Astrocyte (in vitro differentiated cells and primary cell): ENCODE measurements around the gene PAIP2.

ENCODE experiments used
- CTCF ChIP-seq: IDR thresholded peaks from 2 replicates; pipeline ENCODE4 v1.5.1; 2011; ENCODE audit warnings: low read depth, mild to moderate bottlenecking, inconsistent platforms, low read length, moderate library complexity; ENCODE audit not compliant: insufficient read depth
- EZH2 ChIP-seq: IDR thresholded peaks from 2 replicates; pipeline ENCODE4 v1.6.1; 2012; ENCODE audit warnings: mild to moderate bottlenecking, low read length, inconsistent platforms; ENCODE audit not compliant: insufficient read depth

GRCh38 chr5:139306197-139306596 is 35.5 kb upstream of the PAIP2 start:
- TF ChIP-seq CTCF (no peak), EZH2 (no peak)
